Breast epithelium (tissue), 3 donors: ENCODE results near the gene GPSM1.

Source experiments
- CTCF ChIP-seq, 3 donors: fragments of 450-650 bp; IDR thresholded peaks; one replicate each; pipeline ENCODE4 v1.5.1; 2016 to 2017; ENCODE audit warnings: antibody characterized with exemption in 3 of 3, mild to moderate bottlenecking in 3 of 3, moderate library complexity in 3 of 3
- POLR2A ChIP-seq: fragments of 450-650 bp; IDR thresholded peaks from one replicate; pipeline ENCODE4 v1.6.1; 2016; ENCODE audit warnings: antibody characterized with exemption, mild to moderate bottlenecking, moderate library complexity
- POLR2AphosphoS5 ChIP-seq, 3 donors: sonication (generic); formaldehyde crosslinking; IDR thresholded peaks; one replicate each; pipeline ENCODE4 v1.6.1; 2017; ENCODE audit warnings: antibody characterized with exemption in 3 of 3

GRCh38 chr9:136314944-136315343 lies 12.4 kb upstream of the GPSM1 start:
- TF ChIP-seq CTCF (IDR thresholded peaks at IDR 0.05) (no peak), POLR2A (no peak), POLR2AphosphoS5 (IDR thresholded peaks at IDR 0.05) (no peak)
